Measurements from ENCODE around the gene ARHGEF11. TPM values are rescaled to one million over a fixed set of nuclear protein-coding genes. Genes with fewer than 3 reads are reported as not detected.

Gene ARHGEF11
- total RNA-seq, 1 donor from 2014 or later, result 43.5 TPM

GRCh38 chr1:156885880-156886355 lies 159.6 kb downstream of the ARHGEF11 start:
- no peaks in the 10 kb centered on the region for H3K36me3 ChIP-seq
- intact Hi-C loops (cut with DNase I), result no loop called here
- no peaks in the 10 kb centered on the region for H3K4me1 ChIP-seq
- no peak for TF ChIP-seq CTCF (IDR thresholded peaks at IDR 0.05)
- no peak for DNase-seq (ENCODE audit: low spot score in 2 of 2)
- no peak overlapping the region for H3K27ac ChIP-seq
- H3K9me3 ChIP-seq, result no peaks in the 10 kb centered on the region
- H3K4me3 ChIP-seq, result no peak overlapping the region
- H3K27me3 ChIP-seq, result no peaks in the 10 kb centered on the region

GRCh38 chr1:156885314-156885713 lies 160.2 kb downstream of the ARHGEF11 start:
- Histone ChIP-seq H3K36me3 (no peaks in the 10 kb centered on the region), H3K27ac (no peak overlapping the region), H3K4me1 (no peaks in the 10 kb centered on the region), H3K4me3 (no peak overlapping the region), H3K27me3 (no peaks in the 10 kb centered on the region), H3K9me3 (no peaks in the 10 kb centered on the region)
- DNase-seq (ENCODE audit: low spot score in 2 of 2), result no peak
- no peak for TF ChIP-seq CTCF (IDR thresholded peaks at IDR 0.05)
- intact Hi-C loops (cut with DNase I), result no loop called here

Other genes starting within 250 kb of the ARHGEF11 start
- gene SH2D2A, start 228.9 kb downstream of the ARHGEF11 start, total RNA-seq, result not detected
- gene INSRR, start 186.6 kb downstream of the ARHGEF11 start, total RNA-seq, result 2.9 TPM
- gene NTRK1, start 184.9 kb downstream of the ARHGEF11 start, total RNA-seq, result not detected
- 39.8 TPM for gene PEAR1, start 152.0 kb downstream of the ARHGEF11 start, total RNA-seq
- not detected for gene LRRC71, start 125.1 kb downstream of the ARHGEF11 start, total RNA-seq
- not detected for gene ETV3L, start 54.1 kb upstream of the ARHGEF11 start, total RNA-seq
- gene ETV3, start 92.7 kb upstream of the ARHGEF11 start, total RNA-seq, result 9.6 TPM

Measured in ascending aorta (tissue), 2 donors.